ENCODE measurements around the gene FAM32A.

Gene FAM32A

DNA sequence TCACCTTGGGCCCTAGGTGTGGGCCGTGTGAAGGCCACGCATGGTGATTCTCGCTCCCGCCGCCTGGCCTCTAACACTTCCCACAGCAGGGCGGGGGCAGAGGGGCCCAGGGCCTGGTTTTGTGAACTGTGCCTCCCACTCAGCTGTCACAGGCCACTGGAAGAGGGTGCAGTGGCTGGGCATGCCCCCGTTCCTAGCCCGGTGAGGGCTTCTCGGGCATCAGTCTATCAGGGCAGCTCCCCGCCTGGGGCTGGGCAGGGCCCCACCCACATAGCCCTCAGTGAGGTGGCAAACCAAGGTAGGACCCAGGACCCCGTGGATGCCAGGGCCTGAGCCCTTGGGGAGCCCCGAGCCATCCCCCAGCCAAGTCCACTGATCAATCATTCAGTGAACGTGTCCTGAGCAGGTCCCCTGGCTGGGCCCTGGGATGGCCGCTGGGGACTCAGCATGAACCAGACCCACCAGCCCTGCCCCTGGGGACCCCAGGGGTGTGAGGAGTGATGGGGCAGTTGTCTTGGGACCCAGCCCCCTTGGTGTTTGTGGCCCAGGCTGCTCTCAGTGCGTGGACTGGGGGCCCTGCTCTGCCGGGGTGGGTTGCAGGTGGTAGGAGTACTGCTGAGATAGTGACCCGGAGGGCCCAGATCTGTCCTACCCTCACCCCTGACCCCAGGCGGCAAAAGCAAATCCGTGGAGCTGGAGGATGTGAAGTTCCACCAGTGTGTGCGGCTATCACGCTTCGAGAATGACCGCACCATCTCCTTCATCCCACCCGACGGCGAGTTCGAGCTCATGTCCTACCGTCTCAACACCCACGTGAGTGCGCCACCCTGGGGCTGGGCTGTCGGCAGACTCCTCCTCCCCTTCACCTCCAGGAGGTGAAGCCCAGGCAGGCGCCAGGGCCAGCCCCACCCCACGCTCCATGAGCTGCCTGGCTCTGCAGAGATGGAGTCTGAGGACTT, 41.9 kb downstream of the FAM32A start:
- DNase-seq = no peak

DNA sequence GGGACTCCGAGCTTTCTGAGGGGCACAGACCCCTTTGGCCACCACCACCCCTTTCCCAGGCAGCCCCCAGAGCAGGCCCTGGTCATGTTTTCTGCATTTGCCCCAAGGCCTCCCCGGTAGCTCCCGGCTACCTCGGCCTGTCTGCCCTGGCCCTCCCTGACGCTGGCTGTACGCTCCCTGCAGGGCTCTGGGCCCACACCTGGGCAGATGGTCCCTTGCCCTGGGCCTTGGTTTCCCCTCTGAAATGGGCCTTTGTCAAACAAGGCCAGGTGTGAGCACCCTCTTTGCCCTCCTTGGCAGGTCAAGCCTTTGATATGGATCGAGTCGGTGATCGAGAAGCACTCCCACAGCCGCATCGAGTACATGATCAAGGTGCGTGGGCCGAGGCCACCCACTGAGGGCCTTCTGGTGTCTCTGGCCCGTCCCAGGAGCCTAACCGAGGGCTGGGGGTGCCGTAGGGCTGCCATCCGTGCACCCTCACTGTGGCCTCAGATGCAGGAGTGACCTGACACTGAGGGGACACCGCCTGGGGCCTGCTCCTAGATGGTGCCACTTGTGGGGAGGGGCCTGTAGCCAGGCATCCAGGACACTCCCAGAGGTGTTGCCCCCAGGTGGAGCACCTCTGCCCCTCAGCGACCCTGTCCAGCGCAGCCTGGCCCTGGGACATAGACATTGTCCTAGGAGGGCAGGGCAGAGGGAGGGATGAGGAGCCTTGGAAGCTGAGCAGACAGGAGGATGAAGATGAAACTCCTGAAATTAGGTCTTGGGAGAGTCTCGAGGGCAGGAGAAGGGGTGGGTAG, 42.8 kb downstream of the FAM32A start:
- no peak for DNase-seq

DNA sequence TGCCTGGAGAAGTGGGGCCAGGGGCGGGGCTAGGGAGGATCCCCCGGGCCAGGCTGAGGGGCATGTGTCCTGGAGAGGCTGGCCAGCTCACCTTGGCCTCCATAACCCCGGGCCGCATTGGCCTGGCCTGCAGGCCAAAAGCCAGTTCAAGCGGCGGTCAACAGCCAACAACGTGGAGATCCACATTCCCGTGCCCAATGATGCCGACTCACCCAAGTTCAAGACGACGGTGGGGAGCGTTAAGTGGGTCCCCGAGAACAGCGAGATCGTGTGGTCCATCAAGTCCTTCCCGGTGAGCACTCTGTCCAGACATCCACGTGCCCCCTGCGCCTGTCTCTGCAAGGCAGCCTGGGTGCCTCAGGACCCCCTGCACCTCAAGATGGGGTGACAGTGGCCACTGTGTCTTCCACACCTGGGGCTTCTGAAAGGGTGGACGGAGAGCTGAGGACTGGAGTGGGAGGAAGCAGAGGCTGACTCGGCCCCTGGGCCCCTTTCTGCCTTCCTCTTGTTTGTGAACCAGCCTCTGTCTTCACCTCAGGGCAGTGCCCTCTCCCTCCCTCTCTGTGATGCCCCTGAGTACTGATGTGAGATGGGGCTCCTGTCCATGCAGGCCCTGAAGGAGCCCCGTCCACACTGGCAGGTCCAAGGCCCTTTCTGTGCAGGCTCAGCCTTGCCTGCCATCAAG, 43.6 kb downstream of the FAM32A start:
- no peak for DNase-seq

DNA sequence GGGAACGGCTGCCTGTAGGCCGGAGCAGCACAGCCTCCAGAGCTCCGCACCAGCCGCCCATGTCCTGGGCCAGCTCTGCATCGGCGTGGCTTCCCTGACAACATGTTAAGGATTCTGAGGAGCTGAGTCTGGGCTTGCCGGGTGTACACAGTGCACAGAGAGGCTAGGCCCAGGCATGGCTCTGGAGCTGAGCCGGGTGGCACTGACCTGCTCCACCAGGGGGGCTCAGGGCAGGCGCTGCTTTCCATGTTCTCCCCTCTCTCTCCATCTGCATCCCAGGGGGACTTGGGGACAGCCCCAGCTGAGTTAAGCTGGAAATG, 44.1 kb downstream of the FAM32A start:
- DNase-seq = no peak

DNA sequence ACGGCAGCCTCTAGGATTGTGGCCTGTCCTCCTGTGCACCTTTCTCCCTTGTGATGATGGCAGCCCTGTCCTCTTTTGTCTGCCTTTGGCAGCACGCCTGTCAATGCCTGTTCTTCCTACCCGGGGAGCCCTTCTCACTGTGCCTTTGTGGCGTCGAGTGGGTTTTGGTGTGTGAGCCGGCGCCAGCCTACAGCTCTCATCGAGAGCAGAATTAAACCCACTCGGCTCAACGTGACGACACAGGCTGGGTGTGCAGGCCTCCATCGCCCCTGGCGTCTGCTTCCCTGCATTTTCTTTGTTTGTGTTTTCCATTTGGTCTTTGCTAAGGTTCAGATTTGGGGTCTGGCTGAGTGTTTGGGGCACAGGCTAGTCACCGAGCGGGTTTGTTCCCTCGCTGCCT, 46.9 kb downstream of the FAM32A start:
- no peak for DNase-seq

DNA sequence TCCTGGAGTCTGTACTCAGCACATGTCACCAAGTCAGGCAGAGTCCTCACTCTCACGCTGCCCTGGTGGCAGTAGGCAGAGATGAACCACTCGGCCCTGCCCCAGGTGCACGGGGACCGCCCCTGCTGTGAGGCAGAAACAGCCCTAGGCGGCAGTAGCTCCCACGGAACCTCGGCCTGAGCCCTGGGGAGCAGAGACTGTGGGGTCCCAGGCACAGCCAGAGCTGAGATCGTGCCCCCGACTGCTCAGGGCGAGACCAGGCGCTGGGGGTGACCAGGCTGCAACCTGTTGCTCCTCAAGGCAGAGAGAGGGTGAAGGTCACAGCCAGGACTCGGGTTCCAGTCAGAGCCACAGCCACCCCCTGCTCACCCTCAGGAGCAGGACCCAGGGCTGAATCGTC, 47.4 kb downstream of the FAM32A start:
- no peak for DNase-seq

DNA sequence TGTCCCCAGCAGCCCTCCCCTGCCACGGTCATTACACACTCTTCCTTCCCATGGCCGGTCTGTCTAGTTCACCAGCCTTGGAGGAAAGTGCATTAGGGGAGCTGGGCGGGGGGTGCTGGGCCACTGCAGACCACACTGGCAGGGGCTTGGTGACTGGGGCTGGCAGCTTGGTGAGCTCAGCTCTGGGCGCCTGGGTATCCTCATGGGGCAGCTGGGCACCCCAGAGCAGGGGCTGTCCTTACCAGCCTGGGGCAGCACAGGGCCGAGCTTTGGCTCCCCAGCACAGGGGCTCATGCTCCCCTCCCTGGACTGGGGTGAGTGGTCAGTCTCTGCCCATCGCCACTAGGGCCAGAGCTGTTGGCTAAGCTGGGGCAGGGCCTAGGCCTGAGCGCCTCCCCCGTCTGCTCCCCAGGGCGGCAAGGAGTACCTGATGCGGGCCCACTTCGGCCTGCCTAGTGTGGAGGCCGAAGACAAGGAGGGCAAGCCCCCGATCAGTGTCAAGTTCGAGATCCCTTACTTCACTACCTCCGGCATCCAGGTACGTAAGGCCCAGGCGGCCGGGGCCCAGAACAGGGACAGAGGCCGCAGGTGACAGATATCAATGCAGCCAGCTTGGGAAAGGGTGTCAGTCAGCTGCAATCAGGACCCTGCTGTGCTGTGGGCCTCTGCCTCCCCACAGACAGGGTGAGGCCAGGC, 48.0 kb downstream of the FAM32A start:
- no peak for DNase-seq

DNA sequence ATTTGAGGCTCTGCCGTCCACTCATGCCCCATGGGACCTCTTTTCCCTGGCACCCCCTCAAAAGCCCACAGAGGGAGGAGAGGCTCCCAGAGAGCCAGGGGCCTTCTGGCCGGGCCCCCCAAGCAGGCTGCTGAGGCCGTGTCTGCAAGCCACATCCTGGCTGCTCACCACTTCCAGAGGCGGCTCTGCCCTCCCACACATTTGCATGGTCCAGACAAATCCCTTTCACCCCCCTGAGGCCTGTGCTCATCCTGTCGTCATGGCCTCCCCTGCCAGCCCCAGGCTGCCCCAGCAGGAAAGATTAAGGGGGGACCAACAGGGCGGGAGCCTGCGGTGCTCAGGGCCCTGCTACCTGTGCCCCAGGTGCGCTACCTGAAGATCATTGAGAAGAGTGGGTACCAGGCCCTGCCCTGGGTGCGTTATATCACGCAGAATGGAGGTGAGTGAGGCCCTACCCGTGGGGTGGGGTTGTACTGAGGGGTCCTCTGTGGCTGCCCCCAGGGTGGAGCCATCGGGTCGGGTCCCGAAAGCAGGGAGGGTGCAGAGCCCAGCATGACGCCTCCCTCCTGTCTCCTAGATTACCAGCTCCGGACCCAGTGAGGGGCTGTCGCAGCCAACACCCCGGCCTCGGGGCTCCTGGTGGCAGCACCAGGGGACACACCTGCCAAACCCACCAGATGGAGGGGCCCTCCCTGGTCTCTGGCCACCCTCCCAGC, 48.8 kb downstream of the FAM32A start:
- no peak for DNase-seq

DNA sequence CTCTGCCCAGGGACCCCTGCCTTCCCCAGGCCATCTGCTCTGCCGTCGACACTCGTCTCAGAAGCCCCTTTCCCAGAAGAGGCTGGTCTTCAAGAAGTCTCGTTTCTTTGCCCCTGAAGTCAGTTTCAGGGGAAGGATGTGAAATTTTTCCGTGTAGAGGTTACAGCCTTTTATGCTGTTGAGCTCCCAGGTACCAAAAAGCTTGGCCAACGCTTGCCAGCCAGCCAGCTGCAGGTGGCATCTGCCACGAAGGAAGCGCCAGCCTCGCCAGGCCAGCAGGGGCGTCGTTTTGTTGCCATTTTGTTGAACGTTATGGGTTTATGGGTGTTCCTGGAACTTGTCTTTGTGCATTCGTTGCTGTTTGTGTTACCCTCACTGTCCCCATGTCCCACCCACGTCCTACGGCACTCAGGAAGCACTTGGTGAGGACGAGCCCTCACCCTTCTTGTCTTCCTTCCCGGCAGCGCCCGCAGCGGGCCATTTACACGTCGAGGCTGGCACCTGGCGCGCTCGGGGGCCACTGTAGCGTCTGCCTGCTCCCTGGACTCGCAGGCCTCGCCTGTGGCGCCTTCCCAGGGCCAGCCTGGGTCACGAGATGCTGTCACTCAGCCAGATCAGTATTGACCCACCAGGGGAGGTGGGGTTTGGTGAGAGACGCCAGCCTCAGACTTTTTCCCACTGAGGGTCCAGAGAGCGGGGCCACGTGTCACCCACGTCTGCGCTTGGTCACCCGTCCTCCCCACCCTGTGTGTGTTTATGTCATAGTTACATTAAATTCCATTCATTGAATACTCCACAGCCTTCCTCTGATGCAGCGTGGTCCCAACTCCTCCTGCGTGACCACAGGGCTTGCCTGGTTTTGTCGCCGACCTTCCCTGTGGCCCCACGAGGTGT, 49.6 kb downstream of the FAM32A start:
- no peak for DNase-seq

DNA sequence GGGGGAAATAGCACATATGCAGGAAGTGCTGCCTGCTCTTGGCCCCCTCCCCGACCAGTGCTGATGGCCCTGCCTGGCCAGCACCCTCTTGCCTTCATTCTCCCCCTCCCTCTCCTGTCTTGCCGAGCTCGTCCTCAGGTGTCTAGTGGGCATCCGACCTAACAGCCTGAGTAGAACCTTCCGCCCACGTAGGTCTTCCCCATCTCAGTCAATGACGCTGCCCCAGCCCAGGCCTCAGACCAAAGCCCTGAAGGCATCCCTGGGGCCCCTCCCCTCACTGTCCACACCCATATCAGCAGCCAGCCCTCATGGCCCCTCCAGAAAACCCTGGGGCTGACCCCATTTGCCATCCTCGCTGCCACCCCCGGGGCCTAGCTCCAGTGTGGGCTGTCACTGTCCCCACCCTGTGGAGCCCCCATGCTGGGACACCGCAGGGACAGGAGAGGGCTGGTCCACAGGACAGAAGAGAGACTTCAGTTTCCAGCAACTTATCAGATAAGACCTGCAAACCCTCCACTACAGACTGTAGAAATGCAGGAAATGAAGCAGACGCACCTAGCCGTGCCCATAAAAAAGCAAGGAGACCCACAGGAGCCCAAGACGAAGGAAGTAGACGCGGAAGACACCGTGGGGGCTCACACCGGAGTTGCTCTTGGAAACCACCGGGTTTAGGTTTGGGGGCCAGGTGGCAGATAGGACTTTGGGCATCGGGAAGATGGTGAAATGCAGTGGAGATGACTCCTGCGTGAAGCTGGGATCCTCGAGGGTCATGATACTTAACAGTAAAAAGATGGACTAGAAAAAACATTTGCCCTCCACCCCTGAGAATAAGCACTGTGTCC, 50.8 kb downstream of the FAM32A start:
- DNase-seq = no peak

All from GOT3 (cell line).